Measurements from ENCODE around the gene YOD1. TPM values are rescaled to one million over a fixed set of nuclear protein-coding genes. Genes with fewer than 3 reads are reported as not detected.

Gene YOD1
- total RNA-seq, 1 experiment from 2014 or later = 11.8 TPM

- no TSS peak for BruUV-seq (replicated peaks)
Observed at GRCh38 chr1:207067665-207068064, 16.7 kb upstream of the YOD1 start.

GRCh38 chr1:207067185-207067584 lies 16.2 kb upstream of the YOD1 start:
- DNase-seq = no peak
- Mint-ChIP-seq H3K9me3 (ENCODE audit: unreplicated experiment) (no peaks in the 10 kb centered on the region), H3K27ac (ENCODE audit: unreplicated experiment) (no peak overlapping the region), H3K4me1 (ENCODE audit: low read depth, unreplicated experiment) (no peaks in the 10 kb centered on the region), H3K36me3 (ENCODE audit: insufficient read depth, unreplicated experiment) (peaks cover 41% of the 10 kb centered on the region), H3K4me3 (ENCODE audit: unreplicated experiment) (no peak overlapping the region), H3K27me3 (ENCODE audit: insufficient read depth, unreplicated experiment) (no peaks in the 10 kb centered on the region)
- ChIA-PET POLR2A (no interaction called here), CTCF (no interaction called here)
- Histone ChIP-seq H3K4me3 (ENCODE audit: low read depth, low read length) (no peak overlapping the region), H3K36me3 (ENCODE audit: control insufficient read depth, insufficient read depth, low read length) (peaks cover 1% of the 10 kb centered on the region; the same call in 1 of the 2 replicates), H3K27me3 (replicated peaks; ENCODE audit: control insufficient read depth, insufficient read depth, low read length) (no peaks in the 10 kb centered on the region), H3K9me3 (no peaks in the 10 kb centered on the region), H3K4me1 (no peaks in the 10 kb centered on the region)
- BruUV-seq (replicated peaks) = no TSS peak
- no peak for TF ChIP-seq CTCF (IDR thresholded peaks at IDR 0.05; ENCODE audit: insufficient read depth in 1 of 2, low read depth in 1 of 2, low read length in 1 of 2, severe bottlenecking in 1 of 2, unreplicated experiment in 1 of 2)
- intact Hi-C loops (cut with micrococcal nuclease; ENCODE audit: unreplicated experiment) = no loop called here

More at GRCh38 chr1:207067665-207068064, 16.7 kb upstream of the YOD1 start:
- H3K4me1 ChIP-seq = no peaks in the 10 kb centered on the region
- DNase-seq = no peak
- ChIA-PET POLR2A (no interaction called here), CTCF (no interaction called here)
- intact Hi-C loops (cut with micrococcal nuclease; ENCODE audit: unreplicated experiment) = no loop called here
- H3K4me3 ChIP-seq (ENCODE audit: low read depth, low read length) = no peak overlapping the region
- no peaks in the 10 kb centered on the region for H3K9me3 ChIP-seq
- Mint-ChIP-seq H3K4me1 (ENCODE audit: low read depth, unreplicated experiment) (no peaks in the 10 kb centered on the region), H3K9me3 (ENCODE audit: unreplicated experiment) (no peaks in the 10 kb centered on the region), H3K36me3 (ENCODE audit: insufficient read depth, unreplicated experiment) (peaks cover 41% of the 10 kb centered on the region), H3K4me3 (ENCODE audit: unreplicated experiment) (no peak overlapping the region), H3K27me3 (ENCODE audit: insufficient read depth, unreplicated experiment) (no peaks in the 10 kb centered on the region), H3K27ac (ENCODE audit: unreplicated experiment) (no peak overlapping the region)
- no peak for TF ChIP-seq CTCF (IDR thresholded peaks at IDR 0.05; ENCODE audit: insufficient read depth in 1 of 2, low read depth in 1 of 2, low read length in 1 of 2, severe bottlenecking in 1 of 2, unreplicated experiment in 1 of 2)
- peaks cover 4% of the 10 kb centered on the region for H3K36me3 ChIP-seq (ENCODE audit: control insufficient read depth, insufficient read depth, low read length)
- H3K27me3 ChIP-seq (replicated peaks; ENCODE audit: control insufficient read depth, insufficient read depth, low read length) = no peaks in the 10 kb centered on the region

GRCh38 chr1:207064561-207064960 lies 13.6 kb upstream of the YOD1 start:
- H3K9me3 Mint-ChIP-seq (ENCODE audit: unreplicated experiment) = no peaks in the 10 kb centered on the region
- TF ChIP-seq CTCF (IDR thresholded peaks at IDR 0.05; ENCODE audit: insufficient read depth in 1 of 2, low read depth in 1 of 2, low read length in 1 of 2, severe bottlenecking in 1 of 2, unreplicated experiment in 1 of 2) = no peak
- H3K4me3 Mint-ChIP-seq (ENCODE audit: unreplicated experiment) = no peak overlapping the region
- intact Hi-C loops (cut with micrococcal nuclease; ENCODE audit: unreplicated experiment) = no loop called here
- DNase-seq = no peak
- Histone ChIP-seq H3K27me3 (replicated peaks; ENCODE audit: control insufficient read depth, insufficient read depth, low read length) (no peaks in the 10 kb centered on the region), H3K4me3 (ENCODE audit: low read depth, low read length) (no peak overlapping the region), H3K36me3 (ENCODE audit: control insufficient read depth, insufficient read depth, low read length) (peaks cover 4% of the 10 kb centered on the region; the same call in 1 of the 2 replicates), H3K9me3 (no peaks in the 10 kb centered on the region), H3K4me1 (no peaks in the 10 kb centered on the region)
- H3K36me3 Mint-ChIP-seq (ENCODE audit: insufficient read depth, unreplicated experiment) = peaks cover 36% of the 10 kb centered on the region
- BruUV-seq (replicated peaks) = no TSS peak
- H3K27ac Mint-ChIP-seq (ENCODE audit: unreplicated experiment) = no peak overlapping the region
- ChIA-PET CTCF (no interaction called here), POLR2A (no interaction called here)
- H3K4me1 Mint-ChIP-seq (ENCODE audit: low read depth, unreplicated experiment) = no peaks in the 10 kb centered on the region
- no peaks in the 10 kb centered on the region for H3K27me3 Mint-ChIP-seq (ENCODE audit: insufficient read depth, unreplicated experiment)
